HK-2 (cell line): Measurements from ENCODE around the gene SHISA5.
"Not testable (repeated sequence)": the region's sequence is repeated elsewhere in the genome, so short reads cannot be mapped to it uniquely, and the experiment has no call there.

Experiments used
- DNase-seq: peaks from one replicate; pipeline ENCODE4 v3.0.0-alpha.2; 2018; ENCODE audit not compliant: unreplicated experiment

Gene SHISA5, protein sequence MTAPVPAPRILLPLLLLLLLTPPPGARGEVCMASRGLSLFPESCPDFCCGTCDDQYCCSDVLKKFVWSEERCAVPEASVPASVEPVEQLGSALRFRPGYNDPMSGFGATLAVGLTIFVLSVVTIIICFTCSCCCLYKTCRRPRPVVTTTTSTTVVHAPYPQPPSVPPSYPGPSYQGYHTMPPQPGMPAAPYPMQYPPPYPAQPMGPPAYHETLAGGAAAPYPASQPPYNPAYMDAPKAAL

DNA sequence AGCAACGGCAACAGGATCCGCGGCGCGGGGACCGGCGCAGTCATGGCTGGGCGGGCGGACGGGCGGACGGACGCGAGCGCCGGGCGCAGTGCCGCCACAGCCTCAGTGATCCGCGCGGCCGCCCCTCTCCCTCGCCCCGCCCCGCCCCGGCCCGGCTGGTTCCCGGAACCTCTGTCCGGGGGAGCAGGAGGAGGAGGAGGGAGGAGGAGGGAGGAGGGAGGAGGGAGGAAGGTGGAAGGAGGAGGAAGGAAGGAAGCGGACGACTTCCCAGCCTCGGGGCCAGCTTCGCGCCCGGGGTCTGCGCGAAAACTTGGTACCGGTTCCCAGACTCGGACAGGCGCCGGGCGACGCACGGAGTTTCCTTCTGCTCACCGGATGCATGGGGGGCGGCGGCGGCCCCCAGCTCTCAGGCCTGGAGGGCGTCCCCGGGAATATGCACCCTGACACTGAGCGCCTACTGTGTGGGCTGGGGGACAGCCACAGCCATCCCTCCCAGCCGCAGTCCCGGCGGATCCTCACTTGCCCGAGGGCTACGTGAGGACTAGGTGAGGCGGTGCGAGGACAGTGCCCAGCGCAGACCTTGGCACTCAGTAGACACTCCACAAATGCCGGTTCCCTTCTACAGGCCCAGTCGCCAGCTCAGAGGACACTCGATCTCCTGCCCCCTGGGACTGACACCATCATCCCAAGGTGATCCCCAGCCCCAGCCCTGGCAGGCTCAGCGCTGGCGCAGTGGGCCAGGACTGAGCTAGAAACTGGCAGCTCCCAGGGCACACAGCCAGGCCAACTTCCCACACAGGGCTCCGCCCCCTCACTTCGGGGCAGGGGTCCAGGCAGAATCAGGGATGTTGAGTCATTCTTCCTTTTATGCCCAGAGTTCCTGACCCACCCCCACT, at the start of gene SHISA5:
SHISA5 (minus strand) TSS at position 124 of the 896 bp plus-strand sequence; CDS start at position 44, 80 bp downstream.
- peak; percentile 62 for DNase-seq

DNA sequence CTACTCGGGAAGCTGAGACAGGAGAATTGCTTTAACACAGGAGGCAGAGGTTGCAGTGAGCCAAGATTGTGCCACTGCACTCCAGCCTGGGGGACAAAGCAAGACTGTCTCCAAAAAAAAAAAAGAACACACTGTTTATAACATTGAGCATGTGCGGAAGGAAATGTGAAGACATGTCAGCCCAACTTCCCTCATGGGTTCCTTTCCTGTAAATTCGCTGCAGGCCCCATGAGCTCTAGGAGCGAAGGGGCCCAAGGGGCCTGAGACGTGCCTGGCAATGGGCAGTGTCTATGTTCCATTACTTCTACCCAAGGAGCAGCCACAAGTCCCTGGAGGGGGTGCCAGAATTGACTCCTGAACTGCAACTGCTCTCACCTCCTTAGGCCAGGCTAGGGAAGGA, 49.4 kb upstream of the SHISA5 start:
- no peak for DNase-seq

GRCh38 chr3:48552111-48552951, 48.4 kb upstream of the SHISA5 start:
- no peak for DNase-seq

GRCh38 chr3:48551651-48552050, 47.7 kb upstream of the SHISA5 start:
- DNase-seq = not testable (repeated sequence)

GRCh38 chr3:48548729-48549705, 45.0 kb upstream of the SHISA5 start:
- DNase-seq = peak; percentile 68

DNA sequence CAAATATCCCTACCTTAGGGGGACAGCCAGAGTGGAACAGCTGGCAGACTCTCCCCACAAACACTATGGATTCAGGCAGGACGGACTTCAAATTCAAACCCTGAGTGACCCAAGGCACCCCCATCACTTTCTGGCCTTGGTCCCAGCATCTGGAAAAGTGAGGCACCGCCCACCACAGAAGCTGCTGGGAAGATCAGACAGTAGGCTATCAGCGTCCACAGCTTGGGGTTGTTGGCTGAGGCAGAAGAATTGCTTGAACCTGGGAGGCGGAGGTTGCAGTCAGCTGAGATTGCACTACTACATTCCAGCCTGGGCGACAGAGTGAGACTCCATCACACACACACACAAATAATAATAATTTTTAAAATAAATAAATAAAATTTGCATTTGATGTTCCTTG, 44.2 kb upstream of the SHISA5 start:
- no peak for DNase-seq

GRCh38 chr3:48546203-48546829, 42.3 kb upstream of the SHISA5 start:
- DNase-seq = no peak

DNA sequence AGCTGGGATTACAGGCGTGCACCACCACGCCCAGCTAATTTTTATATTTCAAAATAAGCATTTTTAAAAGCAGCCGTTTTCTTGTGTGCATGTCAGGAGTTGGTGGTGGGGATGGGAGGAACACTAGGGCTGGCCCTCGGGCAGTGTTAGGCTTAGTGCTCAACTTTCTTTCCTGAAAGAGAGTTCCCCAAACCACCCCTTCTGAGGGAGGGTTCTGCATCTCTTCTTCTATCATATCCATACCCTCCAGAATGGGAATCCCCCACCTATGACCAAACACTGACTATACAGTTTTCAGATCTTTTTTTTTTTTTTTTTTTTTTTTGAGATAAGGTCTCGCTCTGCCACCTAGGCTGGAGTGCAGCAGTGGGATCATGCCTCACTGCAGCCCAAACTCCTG, 40.2 kb upstream of the SHISA5 start:
- DNase-seq = no peak

DNA sequence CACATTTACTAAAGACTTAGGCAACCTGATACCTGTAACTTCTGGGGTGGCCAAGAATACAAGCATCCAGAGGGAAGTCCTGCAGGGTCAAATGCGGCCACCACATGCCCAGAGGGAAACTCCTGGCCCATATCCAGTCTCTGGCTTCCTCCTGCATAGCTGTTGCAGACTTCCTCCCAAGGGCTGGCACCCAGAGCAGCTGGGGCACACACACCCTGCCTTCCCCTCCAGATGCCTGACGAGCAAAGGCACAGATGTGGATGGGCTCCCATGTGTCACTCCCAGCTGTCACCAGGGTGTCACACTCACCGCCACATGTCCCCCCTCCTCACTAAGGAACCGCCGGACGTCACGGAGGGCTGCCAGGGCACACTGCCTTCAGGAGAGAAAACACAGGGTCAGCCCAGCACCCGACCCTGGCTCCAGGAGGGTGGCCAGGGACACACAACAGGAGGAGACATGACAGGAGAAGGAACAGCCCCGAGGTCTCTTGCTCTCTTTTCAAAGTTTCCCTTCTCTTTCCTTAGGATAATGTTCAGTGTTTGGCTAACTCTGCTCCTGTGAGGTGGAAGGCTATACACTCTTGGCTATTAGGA, 39.4 kb upstream of the SHISA5 start:
- no peak for DNase-seq

GRCh38 chr3:48538451-48538850, 34.5 kb upstream of the SHISA5 start:
- DNase-seq = no peak

GRCh38 chr3:48536785-48537184, 32.8 kb upstream of the SHISA5 start:
- DNase-seq = no peak

- no peak for DNase-seq
These were observed 32.1 kb upstream of the SHISA5 start for GRCh38 chr3:48536116-48536515.

GRCh38 chr3:48535578-48535977, 31.6 kb upstream of the SHISA5 start:
- DNase-seq = no peak

DNA sequence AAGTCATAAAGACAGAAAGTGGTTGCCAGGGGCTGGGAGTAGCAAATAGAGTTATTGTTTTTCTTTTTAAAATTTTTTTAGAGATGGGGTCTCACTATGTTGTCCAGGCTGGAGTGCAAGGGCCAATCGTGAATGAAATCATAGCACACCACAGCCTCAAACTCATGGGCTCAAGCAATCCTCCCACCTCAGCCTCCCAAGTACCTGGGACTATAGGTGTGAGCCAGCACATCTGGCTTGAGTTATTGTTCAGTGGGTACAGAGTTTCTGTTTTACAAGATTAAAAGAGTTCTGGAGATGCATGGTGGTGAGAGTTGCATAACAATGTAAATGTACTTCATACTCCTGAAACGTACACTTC, 29.0 kb upstream of the SHISA5 start:
- DNase-seq = no peak

DNA sequence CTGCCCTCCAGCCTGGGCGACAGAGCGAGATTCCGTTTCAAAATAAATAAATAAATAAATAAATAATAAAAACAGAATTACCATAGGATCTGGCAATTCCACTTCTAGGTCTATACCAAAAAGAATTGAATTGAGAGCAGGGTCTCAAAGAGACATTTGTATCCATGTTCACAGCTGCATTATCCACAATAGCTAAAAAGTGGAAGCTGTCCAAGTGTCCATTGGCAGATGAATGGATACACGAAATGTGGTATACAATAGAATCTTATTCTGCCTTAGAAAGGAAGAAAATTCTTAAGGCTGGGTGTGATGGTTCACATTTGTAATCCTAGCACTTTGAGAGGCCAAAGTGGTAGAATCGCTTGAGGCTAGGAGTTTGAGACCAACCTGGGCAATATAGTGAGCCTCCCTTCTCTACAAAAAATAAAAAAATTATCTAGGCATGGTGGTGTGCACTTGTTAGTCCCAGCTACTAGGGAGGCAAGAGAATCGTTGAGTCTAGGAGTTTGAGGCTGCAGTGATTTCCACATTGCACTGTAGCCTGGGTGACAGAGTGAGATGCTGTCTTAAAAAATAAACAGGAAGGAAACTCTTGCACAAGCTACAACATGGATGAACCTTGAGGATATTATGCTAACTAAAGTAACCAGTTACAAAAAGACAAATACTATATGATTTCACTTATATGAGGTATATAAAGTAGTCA, 28.4 kb upstream of the SHISA5 start:
- DNase-seq = no peak

GRCh38 chr3:48530701-48531100, 26.7 kb upstream of the SHISA5 start:
- not testable (repeated sequence) for DNase-seq

GRCh38 chr3:48528754-48529153, 24.8 kb upstream of the SHISA5 start:
- no peak for DNase-seq

GRCh38 chr3:48528048-48528447, 24.1 kb upstream of the SHISA5 start:
- DNase-seq = no peak

DNA sequence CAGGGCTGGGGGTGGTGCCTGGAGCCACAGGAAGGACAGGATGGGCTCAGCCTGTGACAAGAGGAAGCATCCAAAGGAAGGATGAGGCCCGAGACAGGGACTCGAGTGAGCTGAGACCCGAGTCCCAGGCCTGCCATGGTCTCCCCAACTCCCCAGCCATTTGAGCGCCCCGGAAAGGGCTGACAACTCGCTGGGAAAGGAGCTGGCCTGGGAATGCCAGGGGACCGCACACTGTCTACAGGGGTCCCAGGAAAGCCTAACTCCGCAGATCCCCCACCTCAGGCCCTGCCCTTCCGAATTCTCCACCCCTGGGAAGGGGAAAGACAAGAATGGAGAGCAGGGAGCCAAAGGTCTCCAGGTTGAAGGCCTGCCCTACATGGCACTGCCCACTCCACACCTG, 21.0 kb upstream of the SHISA5 start:
- DNase-seq = no peak

- no peak for DNase-seq
These were observed 17.7 kb upstream of the SHISA5 start for GRCh38 chr3:48521635-48522034.
